CD14-positive monocyte (primary cell): ENCODE measurements around the gene LIPI. TPM values are rescaled to one million over a fixed set of nuclear protein-coding genes. Genes with fewer than 3 reads are reported as not detected.

Experiments used
- DNase-seq, 3 donors: peaks; one replicate each; pipeline ENCODE4 v3.0.0-alpha.2; 2011 to 2022
- H2AFZ ChIP-seq: 2 replicates; pipeline ENCODE4 v1.6.0; 2012; ENCODE audit warnings: mild to moderate bottlenecking, low read depth, low read length, inconsistent platforms; ENCODE audit not compliant: insufficient read depth, poor library complexity, severe bottlenecking
- H3K27ac ChIP-seq, 2 donors: 1 replicate in 1 of 2; 2 replicates in 1 of 2; pipeline ENCODE4 v1.5.1; 2012 to 2013; ENCODE audit warnings: low read length in 2 of 2, control low read depth in 1 of 2, inconsistent platforms in 1 of 2, low read depth in 1 of 2, mild to moderate bottlenecking in 1 of 2
- H3K27me3 ChIP-seq, 2 donors: one replicate each; pipeline versions ENCODE4 v1.6.0 to v1.6.1; 2011 to 2013; ENCODE audit warnings: low read length in 2 of 2; ENCODE audit not compliant: control insufficient read depth in 2 of 2, insufficient read depth in 2 of 2
- H3K36me3 ChIP-seq, 2 donors: replicated peaks in 1 of 2; 1 replicate in 1 of 2; 2 replicates in 1 of 2; pipeline versions ENCODE4 v1.5.1 to v1.6.1; 2012 to 2013; ENCODE audit warnings: low read length in 2 of 2, control low read depth in 1 of 2, inconsistent platforms in 1 of 2, mild to moderate bottlenecking in 1 of 2; ENCODE audit not compliant: insufficient read depth in 2 of 2, control insufficient read depth in 1 of 2
- H3K4me1 ChIP-seq, 2 donors: 1 replicate in 1 of 2; 2 replicates in 1 of 2; pipeline versions ENCODE4 v1.5.1 to v1.6.1; 2012 to 2013; ENCODE audit warnings: low read length in 2 of 2, control low read depth in 1 of 2, inconsistent platforms in 1 of 2, mild to moderate bottlenecking in 1 of 2, moderate library complexity in 1 of 2; ENCODE audit not compliant: insufficient read depth in 2 of 2, control insufficient read depth in 1 of 2
- H3K4me2 ChIP-seq: replicated peaks from 2 replicates; pipeline ENCODE3; 2012; ENCODE audit warnings: low read length, moderate library complexity, mild to moderate bottlenecking; ENCODE audit not compliant: poor library complexity, severe bottlenecking; ENCODE audit errors: extremely low read depth
- H3K4me3 ChIP-seq, 3 experiments: fragments of 200-600 bp in 1 of 3; sonication (generic) in 1 of 3; replicated peaks in 1 of 3; 1 replicate in 2 of 3; 2 replicates in 1 of 3; pipeline ENCODE4 v1.5.1; 2011 to 2013; ENCODE audit warnings: low read length in 3 of 3, mild to moderate bottlenecking in 3 of 3, control low read depth in 2 of 3, low read depth in 2 of 3, inconsistent platforms in 1 of 3, moderate library complexity in 1 of 3
- H3K79me2 ChIP-seq: 2 replicates; pipeline ENCODE4 v1.6.0; 2012; ENCODE audit warnings: mild to moderate bottlenecking, control low read depth, inconsistent platforms, low read length, moderate library complexity; ENCODE audit not compliant: insufficient read depth
- H3K9ac ChIP-seq: 2 replicates; pipeline ENCODE4 v1.6.0; 2017; ENCODE audit warnings: low read length, mild to moderate bottlenecking; ENCODE audit not compliant: insufficient read depth, poor library complexity, severe bottlenecking
- H3K9me3 ChIP-seq, 2 donors: replicated peaks in 1 of 2; 1 replicate in 1 of 2; 2 replicates in 1 of 2; pipeline versions ENCODE4 v1.5.1 to v1.6.1; 2012 to 2013; ENCODE audit warnings: low read length in 2 of 2, control low read depth in 1 of 2; ENCODE audit not compliant: control insufficient read depth in 1 of 2, insufficient read depth in 1 of 2
- H4K20me1 ChIP-seq: 2 replicates; pipeline ENCODE4 v1.6.0; 2012; ENCODE audit warnings: mild to moderate bottlenecking, low read length, control low read depth, moderate library complexity; ENCODE audit not compliant: insufficient read depth
- H3K27ac Mint-ChIP-seq, 7 donors: one replicate each; pipeline ENCODE4 v1.8.0; 2020; ENCODE audit warnings: mild to moderate bottlenecking in 7 of 7, mixed read lengths in 7 of 7, moderate library complexity in 6 of 7, inconsistent platforms in 2 of 7
- H3K27me3 Mint-ChIP-seq, 3 donors: one replicate each; pipeline ENCODE4 v1.8.0; 2021 to 2022; ENCODE audit warnings: low read depth in 3 of 3, mild to moderate bottlenecking in 3 of 3, mixed read lengths in 3 of 3, moderate library complexity in 3 of 3, inconsistent platforms in 1 of 3
- H3K36me3 Mint-ChIP-seq, 2 donors: one replicate each; pipeline ENCODE4 v1.8.0; 2020; ENCODE audit warnings: mixed read lengths in 2 of 2, inconsistent platforms in 1 of 2, mild to moderate bottlenecking in 1 of 2
- H3K4me1 Mint-ChIP-seq: one replicate; pipeline ENCODE4 v1.8.0; 2020; ENCODE audit warnings: mild to moderate bottlenecking, mixed read lengths
- H3K4me3 Mint-ChIP-seq, 2 donors: one replicate each; pipeline ENCODE4 v1.8.0; 2020; ENCODE audit warnings: mild to moderate bottlenecking in 2 of 2, mixed read lengths in 2 of 2, moderate library complexity in 1 of 2
- H3K9me3 Mint-ChIP-seq, 7 donors: one replicate each; pipeline ENCODE4 v1.8.0; 2020 to 2022; ENCODE audit warnings: mixed read lengths in 7 of 7, mild to moderate bottlenecking in 6 of 7, moderate library complexity in 6 of 7, inconsistent platforms in 2 of 7
- WGBS: methylation state at CpG from one replicate; pipeline ENCODE4 v1.1.5; 2013; ENCODE audit warnings: missing lambda C conversion rate; ENCODE audit not compliant: insufficient coverage; 5-methylcytosine and 5-hydroxymethylcytosine counted together
- intact Hi-C, 2 donors: fragments of 100-400 bp; cut with micrococcal nuclease; formaldehyde crosslinking; loops; one replicate each; pipeline versions ENCODE4 v1.15.0 to v1.15.1; 2023
- polyA plus RNA-seq, 3 donors: library from polyadenylated mRNA; depleted of rRNA in 1 of 3; unstranded in 2 of 3; stranded (reverse) in 1 of 3; fragments of 300-500 nt in 2 of 3; fragments of >200 nt in 1 of 3; fragmentation: Illumina TruSeq in 2 of 3; gene quantifications; 1 replicate in 2 of 3; 2 replicates in 1 of 3; pipeline ENCODE4 v1.2.3, GENCODE V29; 2012 to 2021
- TF ChIP-seq, protein P1 (sequence below): fragments of 200-600 bp; IDR thresholded peaks from one replicate; pipeline ENCODE4 v1.8.0; 2022; ENCODE audit warnings: antibody characterized with exemption, mild to moderate bottlenecking

Gene LIPI
- polyA plus RNA-seq, 3 donors, result not detected

DNA sequence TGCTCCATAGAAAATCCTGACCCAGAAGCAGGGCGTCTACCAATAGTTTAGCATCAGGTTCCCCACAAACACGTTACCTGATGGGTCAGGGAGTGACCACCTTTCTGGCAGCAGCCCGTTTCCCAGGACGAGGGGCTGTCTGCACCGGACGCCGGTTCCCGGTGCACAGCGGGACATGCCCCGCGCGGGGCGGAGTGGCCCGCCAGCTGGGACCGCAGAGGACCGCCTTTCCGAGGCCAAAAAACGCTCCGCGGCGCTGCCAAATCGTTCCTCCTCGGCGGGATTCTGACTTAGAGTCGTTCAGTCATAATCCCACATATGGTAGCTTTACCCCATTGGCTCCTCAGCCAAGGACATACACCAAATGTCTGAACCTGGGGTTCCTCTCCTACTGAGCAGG is 126.1 kb downstream of the LIPI start:
- Histone ChIP-seq H3K36me3 (no peaks in the 10 kb centered on the region), H3K4me2 (no peak overlapping the region), H3K9ac (no peak overlapping the region), H2AFZ (no peak overlapping the region), H3K4me1 (no peaks in the 10 kb centered on the region), H4K20me1 (no peaks in the 10 kb centered on the region), H3K27ac (no peak overlapping the region), H3K27me3 (no peaks in the 10 kb centered on the region), H3K9me3 (peaks cover 52 to 75% of the 10 kb centered on the region in 2 donors), H3K4me3 (no peak overlapping the region), H3K79me2 (no peaks in the 10 kb centered on the region)
- peaks cover 25 to 74% (median 56%) of the 10 kb centered on the region in 7 donors for H3K9me3 Mint-ChIP-seq
- no peak for DNase-seq
- intact Hi-C loops, result no loop called here
- peaks cover 0 to 2% (median 0%) of the 10 kb centered on the region in 3 donors for H3K27me3 Mint-ChIP-seq
- TF ChIP-seq, protein P1, sequence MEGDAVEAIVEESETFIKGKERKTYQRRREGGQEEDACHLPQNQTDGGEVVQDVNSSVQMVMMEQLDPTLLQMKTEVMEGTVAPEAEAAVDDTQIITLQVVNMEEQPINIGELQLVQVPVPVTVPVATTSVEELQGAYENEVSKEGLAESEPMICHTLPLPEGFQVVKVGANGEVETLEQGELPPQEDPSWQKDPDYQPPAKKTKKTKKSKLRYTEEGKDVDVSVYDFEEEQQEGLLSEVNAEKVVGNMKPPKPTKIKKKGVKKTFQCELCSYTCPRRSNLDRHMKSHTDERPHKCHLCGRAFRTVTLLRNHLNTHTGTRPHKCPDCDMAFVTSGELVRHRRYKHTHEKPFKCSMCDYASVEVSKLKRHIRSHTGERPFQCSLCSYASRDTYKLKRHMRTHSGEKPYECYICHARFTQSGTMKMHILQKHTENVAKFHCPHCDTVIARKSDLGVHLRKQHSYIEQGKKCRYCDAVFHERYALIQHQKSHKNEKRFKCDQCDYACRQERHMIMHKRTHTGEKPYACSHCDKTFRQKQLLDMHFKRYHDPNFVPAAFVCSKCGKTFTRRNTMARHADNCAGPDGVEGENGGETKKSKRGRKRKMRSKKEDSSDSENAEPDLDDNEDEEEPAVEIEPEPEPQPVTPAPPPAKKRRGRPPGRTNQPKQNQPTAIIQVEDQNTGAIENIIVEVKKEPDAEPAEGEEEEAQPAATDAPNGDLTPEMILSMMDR, result no peak
- no peak overlapping the region for H3K4me3 Mint-ChIP-seq
- no peaks in the 10 kb centered on the region for H3K4me1 Mint-ChIP-seq
- no peak overlapping the region for H3K27ac Mint-ChIP-seq
- peaks cover 4 to 11% of the 10 kb centered on the region in 2 donors for H3K36me3 Mint-ChIP-seq
- WGBS, result 97% methylated on average over 20 of the region's 25 CpGs

- Mint-ChIP-seq H3K4me1 (no peaks in the 10 kb centered on the region), H3K27ac (no peak overlapping the region), H3K4me3 (no peak overlapping the region), H3K36me3 (peaks cover 4 to 11% of the 10 kb centered on the region in 2 donors), H3K9me3 (peaks cover 30 to 80% (median 62%) of the 10 kb centered on the region in 7 donors), H3K27me3 (peaks cover 0 to 2% (median 0%) of the 10 kb centered on the region in 3 donors)
- Histone ChIP-seq H2AFZ (no peak overlapping the region), H3K4me1 (no peaks in the 10 kb centered on the region), H4K20me1 (no peaks in the 10 kb centered on the region), H3K4me2 (no peak overlapping the region), H3K9me3 (peaks cover 58 to 81% of the 10 kb centered on the region in 2 donors), H3K9ac (no peak overlapping the region), H3K27ac (no peak overlapping the region), H3K79me2 (no peaks in the 10 kb centered on the region), H3K27me3 (no peaks in the 10 kb centered on the region), H3K36me3 (no peaks in the 10 kb centered on the region), H3K4me3 (peak overlapping the region in 1 of 3 experiments; percentile 8)
- TF ChIP-seq, protein P1, result no peak
- intact Hi-C loops, result no loop called here
- 93% methylated on average over 24 of the region's 35 CpGs for WGBS
- no peak for DNase-seq
Measured at GRCh38 chr21:14084068-14084501, 126.7 kb downstream of the LIPI start.
